ENCODE data around the gene ZNF708. TPM values are rescaled to one million over a fixed set of nuclear protein-coding genes. Genes with fewer than 3 reads are reported as not detected.

The ZNF708 gene
- total and polyA plus RNA-seq, 2 of the 8 experiments (the other 6 are each of a cell fraction or from before 2014, with no cell fraction given) = 4.1 to 40.0 TPM

GRCh38 chr19:21328406-21328805 is 804 bp downstream of the ZNF708 start (continued):
- TF ChIP-seq JUN (IDR thresholded peaks at IDR 0.05; ENCODE audit: low read depth, low read length) (no peak), TCF12 (IDR thresholded peaks at IDR 0.05; ENCODE audit: low read depth, low read length) (no peak), CTBP2 (IDR thresholded peaks at IDR 0.05; ENCODE audit: borderline replicate concordance, insufficient read depth, insufficient read length, low read length) (no peak)
